ENCODE results near the gene KIF25.
A peak's percentile ranks its signal among the peaks of the same experiment; 100 is the strongest.

KIF25 gene

GRCh38 chr6:168057836-168058235, 60.4 kb downstream of the KIF25 start:
- ChIA-PET CTCF (interaction anchor here (0.6 to 0.7 kb wide), 3 partner anchors 33 to 603 kb away, joined by 3 read pairs; no protein-coding TSS in a partner anchor), POLR2A (ENCODE audit: low non-redundant PET) (no interaction called here)
- H3K27ac ChIP-seq, result peak overlapping the region; percentile 79
- no peak for TF ChIP-seq CTCF (conservative IDR thresholded peaks at IDR 0.05; ENCODE audit: low read depth)
- peak; percentile 8 for DNase-seq (ENCODE audit: low spot score)

- ChIA-PET POLR2A (ENCODE audit: low non-redundant PET) (no interaction called here), CTCF (no interaction called here)
- peak overlapping the region; percentile 79 for H3K27ac ChIP-seq
- no peak for TF ChIP-seq CTCF (conservative IDR thresholded peaks at IDR 0.05; ENCODE audit: low read depth)
- DNase-seq (ENCODE audit: low spot score), result no peak
Observed at GRCh38 chr6:168058691-168059551, 61.5 kb downstream of the KIF25 start.

- H3K27ac ChIP-seq, result peak overlapping the region; percentile 55
- POLR2A ChIA-PET (ENCODE audit: low non-redundant PET), result no interaction called here
- CTCF ChIA-PET, result interaction anchor here (0.5 to 0.6 kb wide), 2 partner anchors 17 to 71 kb away, joined by 3 to 4 read pairs; no protein-coding TSS in a partner anchor
- DNase-seq (ENCODE audit: low spot score), result peak; percentile 29
- no peak; the same call in 1 of the 2 replicates for TF ChIP-seq CTCF (conservative IDR thresholded peaks at IDR 0.05; ENCODE audit: low read depth)
Observed at GRCh38 chr6:168060521-168060931, 63.1 kb downstream of the KIF25 start.

DNA sequence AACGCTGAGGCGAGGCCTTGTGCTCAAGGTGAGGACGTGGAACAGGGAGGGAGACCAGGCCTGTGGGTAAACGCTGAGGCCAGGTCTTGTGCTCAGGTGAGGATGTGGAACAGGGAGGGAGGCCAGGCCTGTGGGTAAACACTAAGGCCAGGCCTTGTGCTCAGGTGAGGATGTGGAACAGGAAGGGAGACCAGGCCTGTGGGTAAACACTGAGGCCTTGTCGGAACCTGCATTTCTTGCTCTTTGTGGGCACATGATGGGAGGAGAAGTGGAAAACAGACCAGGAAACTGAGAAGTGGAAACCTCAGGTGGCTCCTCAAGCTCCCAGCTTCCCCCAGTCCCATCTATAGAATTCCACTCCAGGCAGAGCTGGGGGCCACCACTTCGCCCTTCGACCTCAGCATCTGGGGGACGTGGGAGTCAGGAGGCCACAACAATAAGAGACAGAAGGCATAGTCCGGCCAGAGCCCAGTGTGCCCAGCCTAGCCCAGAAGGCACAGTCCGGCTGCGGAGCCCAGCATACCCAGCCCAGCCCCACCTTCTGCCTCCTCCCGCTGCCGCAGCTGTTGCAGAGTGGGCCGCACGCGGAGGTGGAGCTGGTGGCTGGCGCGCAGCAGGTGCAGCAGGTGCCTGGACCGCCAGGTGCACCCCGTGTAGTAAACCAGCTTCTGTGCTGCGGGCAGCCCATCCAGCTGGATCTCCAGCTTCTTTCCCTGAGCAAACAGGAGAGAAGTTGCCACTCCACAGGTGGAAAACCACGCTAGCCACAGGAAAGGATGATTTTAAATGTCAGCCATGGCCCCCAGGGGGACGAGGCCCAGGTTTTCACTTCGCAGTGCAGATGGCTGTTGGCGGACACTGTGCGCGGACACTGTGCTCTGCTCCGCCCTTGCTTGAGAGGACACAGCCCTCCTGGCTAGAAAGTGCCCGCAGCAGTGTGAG, 64.1 kb downstream of the KIF25 start:
- DNase-seq (ENCODE audit: low spot score), result no peak
- ChIA-PET CTCF (interaction anchor here (0.6 kb wide), 1 partner anchor 70 kb away, joined by 3 read pairs; no protein-coding TSS in a partner anchor), POLR2A (ENCODE audit: low non-redundant PET) (no interaction called here)
- H3K27ac ChIP-seq, result no peak overlapping the region
- TF ChIP-seq CTCF (conservative IDR thresholded peaks at IDR 0.05; ENCODE audit: low read depth), result no peak

DNA sequence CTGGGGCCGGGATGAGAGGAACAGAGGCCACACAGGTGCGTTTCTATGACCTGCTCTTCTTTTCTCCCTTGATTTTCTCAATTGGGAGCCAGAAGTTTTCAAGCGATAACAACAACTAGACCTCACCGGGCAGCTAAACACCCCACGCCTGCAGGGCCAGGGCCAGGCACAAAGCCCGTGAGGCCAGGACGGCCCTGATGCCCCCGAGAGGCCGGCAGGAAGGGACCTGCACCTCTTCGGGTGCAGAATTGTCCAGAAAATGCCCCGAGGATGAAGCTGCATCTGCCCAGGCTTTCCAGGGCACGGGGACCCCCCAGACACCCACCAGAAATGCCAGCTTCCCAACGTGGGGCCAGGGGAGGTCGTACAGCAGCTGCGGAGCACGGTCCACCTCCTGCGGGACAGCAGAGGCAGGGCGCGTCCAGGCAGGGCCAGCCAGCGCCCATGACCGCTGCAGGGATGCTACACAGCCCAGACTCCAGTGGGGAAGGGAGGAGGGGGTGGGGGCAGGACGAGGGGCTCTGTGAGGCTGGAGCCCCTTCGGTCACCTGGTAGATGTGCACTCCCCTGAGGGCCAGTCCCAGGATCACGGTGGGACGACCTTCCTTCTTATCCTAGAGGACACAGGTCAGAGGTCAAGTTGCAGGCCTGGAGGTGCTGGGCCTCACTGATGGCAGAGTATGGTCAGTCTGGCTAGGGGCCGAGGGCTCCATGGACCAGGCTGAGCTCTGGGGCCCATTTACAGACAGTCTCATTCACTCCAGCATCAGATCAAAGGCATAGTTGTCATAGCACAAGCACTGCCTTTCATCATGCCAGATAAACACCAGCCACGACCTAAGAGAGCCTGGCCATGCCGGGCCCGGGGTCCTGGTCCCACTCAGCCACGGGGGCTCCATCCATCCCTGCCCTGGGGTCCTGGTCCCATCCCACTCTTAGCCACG, 65.1 kb downstream of the KIF25 start:
- ChIA-PET POLR2A (ENCODE audit: low non-redundant PET) (no interaction called here), CTCF (no interaction called here)
- TF ChIP-seq CTCF (conservative IDR thresholded peaks at IDR 0.05; ENCODE audit: low read depth), result no peak
- H3K27ac ChIP-seq, result no peak overlapping the region
- no peak for DNase-seq (ENCODE audit: low spot score)

All from RWPE1 (cell line).